ENCODE measurements around the gene GIN1.

- TF ChIP-seq CTCF (conservative IDR thresholded peaks at IDR 0.05), result no peak
- TF ChIP-seq ZFX (IDR thresholded peaks at IDR 0.05), result no peak
These were observed 6.6 kb upstream of the GIN1 start for GRCh38 chr5:103126557-103126956.

All from C4-2B (cell line).